Measurements from ENCODE around the gene IDUA.
A peak's percentile ranks its signal among the peaks of the same experiment; 100 is the strongest.

The IDUA gene

GRCh38 chr4:1015179-1015578, 28.3 kb downstream of the IDUA start:
- DNase-seq (ENCODE audit: low read depth in 2 of 2), result no peak

- no peak for DNase-seq (ENCODE audit: low read depth in 2 of 2)
Observed at GRCh38 chr4:1015746-1016145, 28.9 kb downstream of the IDUA start.

GRCh38 chr4:1017211-1017610, 30.4 kb downstream of the IDUA start:
- no peak for DNase-seq (ENCODE audit: low read depth in 2 of 2)

- DNase-seq (ENCODE audit: low read depth in 2 of 2), result no peak
Observed at GRCh38 chr4:1017706-1018105, 30.9 kb downstream of the IDUA start.

GRCh38 chr4:1018147-1019020, 31.5 kb downstream of the IDUA start:
- no peak for DNase-seq (ENCODE audit: low read depth in 2 of 2)

- no peak for DNase-seq (ENCODE audit: low read depth in 2 of 2)
Observed at GRCh38 chr4:1019320-1019719, 32.5 kb downstream of the IDUA start.

- DNase-seq (ENCODE audit: low read depth in 2 of 2), result no peak
Observed at GRCh38 chr4:1019729-1020470, 33.1 kb downstream of the IDUA start.

GRCh38 chr4:1021386-1022050, 34.7 kb downstream of the IDUA start:
- no peak for DNase-seq (ENCODE audit: low read depth in 2 of 2)

- no peak for DNase-seq (ENCODE audit: low read depth in 2 of 2)
Observed at GRCh38 chr4:1022051-1022738, 35.4 kb downstream of the IDUA start.

- DNase-seq (ENCODE audit: low read depth in 2 of 2), result no peak
Observed at GRCh38 chr4:1022739-1023066, 35.9 kb downstream of the IDUA start.

- no peak for DNase-seq (ENCODE audit: low read depth in 2 of 2)
Observed at GRCh38 chr4:1023075-1023640, 36.3 kb downstream of the IDUA start.

- DNase-seq (ENCODE audit: low read depth in 2 of 2), result no peak
Observed at GRCh38 chr4:1023895-1024740, 37.3 kb downstream of the IDUA start.

- no peak for DNase-seq (ENCODE audit: low read depth in 2 of 2)
Observed at GRCh38 chr4:1024882-1025545, 38.2 kb downstream of the IDUA start.

GRCh38 chr4:1026115-1026514, 39.3 kb downstream of the IDUA start:
- peak in 1 of 2 experiments; percentile 49 for DNase-seq (ENCODE audit: low read depth in 2 of 2)

- no peak for DNase-seq (ENCODE audit: low read depth in 2 of 2)
Observed at GRCh38 chr4:1027219-1027914, 40.5 kb downstream of the IDUA start.

- DNase-seq (ENCODE audit: low read depth in 2 of 2), result no peak
Observed at GRCh38 chr4:1027915-1028238, 41.0 kb downstream of the IDUA start.

GRCh38 chr4:1028574-1029220, 41.9 kb downstream of the IDUA start:
- no peak for DNase-seq (ENCODE audit: low read depth in 2 of 2)

GRCh38 chr4:1029529-1029928, 42.7 kb downstream of the IDUA start:
- no peak for DNase-seq (ENCODE audit: low read depth in 2 of 2)

GRCh38 chr4:1030031-1030430, 43.2 kb downstream of the IDUA start:
- DNase-seq (ENCODE audit: low read depth in 2 of 2), result no peak

Measured in stimulated activated CD4-positive, alpha-beta T cell treated with anti-CD3 and anti-CD28 coated beads, Interleukin-12 subunit alpha, Interleukin-12 subunit beta, amount 100 ng/mL, for 24 hours (primary cell).